GM19351 (cell line): ENCODE results near the gene PRICKLE3.
A peak's percentile ranks its signal among the peaks of the same experiment; 100 is the strongest.
"Not testable (repeated sequence)": the region's sequence is repeated elsewhere in the genome, so short reads cannot be mapped to it uniquely, and the experiment has no call there.

ENCODE experiments used
- ATAC-seq: cut with Tn5 transposase; IDR thresholded peaks from one replicate; pipeline ENCODE4 v1.9.1; 2021; ENCODE audit warnings: mild to moderate bottlenecking, moderate library complexity; ENCODE audit not compliant: unreplicated experiment

Gene PRICKLE3

DNA sequence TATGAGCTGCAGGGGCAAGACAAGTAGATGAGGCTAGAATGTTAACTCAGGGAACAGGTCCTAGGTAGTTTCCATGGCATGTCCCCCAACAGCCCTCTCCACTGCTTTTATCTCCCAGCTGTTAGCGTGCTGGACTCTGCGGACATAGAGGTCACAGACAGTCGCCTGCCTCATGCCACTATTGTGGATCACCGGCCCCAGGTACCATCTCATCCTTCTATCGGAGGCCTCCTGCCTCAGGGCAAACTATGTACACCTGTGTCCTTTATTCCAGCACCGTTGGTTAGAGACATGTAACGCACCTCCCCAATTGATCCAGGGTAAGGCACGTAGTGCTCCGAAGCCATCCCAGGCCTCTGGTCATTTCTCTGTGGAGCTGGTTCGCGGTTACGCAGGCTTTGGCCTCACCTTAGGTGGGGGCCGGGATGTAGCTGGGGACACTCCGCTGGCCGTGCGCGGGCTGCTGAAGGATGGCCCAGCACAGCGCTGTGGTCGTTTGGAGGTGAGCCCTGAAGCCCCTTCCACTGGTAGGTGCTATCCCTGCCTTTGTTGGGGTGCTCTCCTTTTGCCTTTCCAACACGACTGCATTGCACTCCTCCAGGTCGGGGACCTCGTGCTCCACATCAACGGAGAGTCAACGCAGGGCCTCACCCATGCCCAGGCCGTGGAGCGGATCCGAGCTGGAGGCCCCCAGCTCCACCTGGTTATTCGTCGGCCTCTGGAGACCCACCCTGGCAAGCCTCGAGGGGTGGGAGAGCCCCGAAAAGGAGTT lies 21.4 kb downstream of the PRICKLE3 start:
- no peak for ATAC-seq

DNA sequence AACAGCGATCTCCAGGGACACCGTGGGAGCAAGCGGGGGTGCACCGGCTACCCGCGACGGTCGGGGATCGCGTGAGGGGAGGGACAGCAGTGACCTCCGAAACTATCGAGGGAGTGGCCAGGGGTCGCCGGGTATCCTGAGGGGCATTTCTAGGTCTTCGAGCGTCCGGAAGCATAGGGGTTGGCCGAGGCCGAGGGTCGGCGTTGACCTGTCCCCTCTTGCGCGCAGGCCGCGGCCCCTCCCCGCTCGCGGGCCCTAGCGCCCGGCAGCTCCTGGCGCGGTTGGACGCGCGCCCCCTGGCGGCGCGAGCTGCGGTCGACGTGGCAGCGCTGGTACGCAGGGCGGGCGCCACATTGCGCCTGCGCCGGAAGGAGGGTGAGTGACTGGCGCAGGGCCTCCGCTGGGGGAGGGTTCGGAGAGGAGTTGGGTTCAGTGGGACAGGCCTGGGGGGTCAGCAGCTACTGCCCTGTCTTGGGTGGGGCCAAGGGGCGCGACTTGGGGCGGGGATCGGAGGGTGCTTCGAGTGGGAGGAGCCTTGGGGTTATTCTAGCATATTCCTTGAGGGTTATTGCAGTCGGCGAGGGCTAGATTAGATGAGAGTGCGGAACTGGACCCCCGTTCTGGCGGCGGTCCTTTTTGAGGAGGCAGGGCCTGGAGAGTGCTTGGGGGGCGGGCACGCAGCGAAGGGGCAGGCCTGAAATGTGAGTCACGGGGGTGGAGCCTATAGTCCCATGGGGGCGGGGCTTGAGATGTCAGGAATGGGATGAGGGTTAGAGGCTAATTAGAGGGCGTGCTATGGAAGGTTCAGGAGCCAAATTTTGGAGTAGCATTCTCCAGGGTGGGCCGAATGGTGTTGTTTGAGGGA lies 22.4 kb downstream of the PRICKLE3 start:
- peak; percentile 62 for ATAC-seq

DNA sequence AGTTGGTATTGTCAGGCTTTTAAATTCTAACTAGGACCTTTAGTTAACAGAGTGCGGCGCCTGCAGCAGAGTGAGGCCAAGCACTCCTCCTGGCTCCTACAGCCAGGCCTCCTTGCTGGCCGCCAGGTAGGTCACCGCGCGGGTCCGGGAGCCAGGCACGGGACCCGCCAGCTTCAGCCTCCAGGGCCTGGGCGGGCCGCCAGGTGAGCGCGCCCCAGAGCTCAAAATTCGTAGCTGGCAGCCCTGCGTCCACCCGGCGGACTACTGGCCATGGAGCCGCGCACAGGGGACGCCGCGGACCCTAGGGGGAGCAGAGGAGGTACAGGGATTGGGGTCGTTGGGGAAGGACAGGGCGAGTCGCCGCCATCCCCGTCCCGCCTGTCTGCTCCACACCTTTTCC lies 23.6 kb downstream of the PRICKLE3 start, which contains the start of gene MAGIX:
Gene MAGIX, plus strand, starts transcription at position 139 of the 400 bp plus-strand sequence. Its CDS starts 132 bp downstream, at position 271.
- ATAC-seq, result no peak

DNA sequence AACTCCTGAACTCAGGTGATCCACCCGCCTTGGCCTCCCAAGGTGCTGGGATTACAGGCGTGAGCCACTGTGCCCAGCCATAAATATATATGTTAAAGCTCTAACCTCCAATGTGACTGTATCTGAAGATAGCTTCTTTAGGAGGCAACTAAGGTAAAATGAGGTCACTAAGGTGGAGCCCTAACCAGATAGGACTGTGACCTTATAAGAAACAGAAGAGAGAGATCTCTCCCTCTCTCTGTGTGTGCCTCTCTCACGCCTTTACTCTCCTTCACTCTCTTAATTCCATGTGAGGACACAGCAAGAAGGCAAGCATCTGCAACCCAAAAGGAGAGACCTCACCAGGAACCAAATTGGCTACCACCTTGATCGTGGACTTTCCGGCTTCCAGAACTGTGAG lies 24.5 kb downstream of the PRICKLE3 start:
- no peak for ATAC-seq

DNA sequence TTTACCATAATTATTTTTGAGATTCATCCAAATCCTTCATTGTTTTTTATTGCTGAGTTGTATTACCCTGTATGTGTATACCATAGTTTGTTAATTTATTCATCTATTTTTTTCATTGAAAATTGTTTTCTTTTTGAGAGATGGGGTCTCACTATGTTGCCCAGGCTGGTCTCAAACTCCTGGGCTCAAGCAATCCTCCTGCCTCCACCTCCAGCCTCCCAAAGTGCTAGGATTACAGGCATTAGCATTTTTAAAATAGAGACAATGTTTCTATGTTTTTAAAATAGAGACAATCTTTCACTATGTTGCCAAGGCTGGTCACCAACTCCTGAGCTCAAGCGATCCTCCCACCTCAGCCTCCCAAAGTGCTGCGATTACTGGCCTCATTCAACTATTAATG lies 25.3 kb downstream of the PRICKLE3 start:
- ATAC-seq, result no peak

DNA sequence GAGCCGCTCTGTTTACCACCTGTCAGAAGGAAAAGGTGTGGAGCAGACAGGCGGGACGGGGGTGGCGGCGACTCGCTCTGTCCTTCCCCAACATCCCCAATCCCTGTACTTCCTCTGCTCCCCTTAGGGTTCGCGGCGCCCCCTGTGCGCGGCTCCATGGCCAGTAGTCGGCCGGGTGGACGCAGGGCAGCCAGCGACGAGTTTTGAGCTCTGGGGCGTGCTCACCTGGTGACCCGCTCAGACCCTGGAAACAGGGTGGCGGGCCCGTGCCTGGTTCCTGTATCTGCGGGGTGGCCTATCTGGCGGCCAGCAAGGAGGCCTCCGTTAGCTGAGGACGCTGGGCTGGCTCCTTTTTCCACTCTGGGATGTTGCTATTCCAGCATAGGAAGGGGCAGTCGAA lies 29.0 kb downstream of the PRICKLE3 start:
- no peak for ATAC-seq

DNA sequence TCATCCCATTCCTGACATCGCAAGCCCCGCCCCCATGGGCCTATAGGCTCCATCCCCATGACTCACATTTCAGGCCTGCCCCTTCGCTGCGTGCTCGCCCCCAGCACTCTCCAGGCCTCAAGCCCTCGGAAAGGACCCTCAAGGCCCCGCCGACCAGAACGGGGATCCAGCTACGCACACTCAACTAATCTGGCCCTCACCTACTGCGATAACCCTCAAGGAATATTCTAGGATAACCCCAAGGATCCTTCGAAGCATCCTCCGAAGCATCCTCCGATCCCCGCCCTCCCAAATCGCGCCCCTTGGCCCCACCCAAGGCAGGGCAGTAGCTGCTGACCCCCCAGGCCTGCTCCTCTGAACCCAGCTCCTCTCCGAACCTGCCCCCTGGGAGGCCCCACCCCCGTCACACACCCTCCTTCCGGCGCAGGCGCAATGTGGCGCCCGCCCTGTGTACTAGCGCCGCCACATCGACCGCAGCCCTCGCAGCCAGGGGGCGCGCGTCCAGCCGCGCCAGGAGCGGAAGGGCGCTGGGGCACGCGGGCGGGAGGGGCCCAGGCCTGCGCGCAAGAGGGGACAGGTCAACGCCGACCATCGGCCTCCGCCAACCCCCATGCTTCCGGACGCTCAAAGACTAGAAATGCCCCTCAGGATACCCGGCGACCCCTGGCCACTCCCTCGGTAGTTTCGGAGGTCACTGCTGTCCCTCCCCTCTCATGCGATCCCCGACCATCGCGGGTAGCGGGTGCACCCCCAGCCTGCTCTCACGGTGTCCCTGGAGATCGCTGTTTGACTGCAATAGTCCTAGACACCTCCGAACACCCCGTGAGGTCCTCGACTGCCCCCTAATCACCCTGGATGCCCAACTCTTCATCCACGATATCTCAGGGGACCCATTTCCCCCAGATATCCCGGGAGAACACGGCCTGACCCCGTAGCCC lies 30.0 kb downstream of the PRICKLE3 start:
- ATAC-seq, result peak; percentile 85

DNA sequence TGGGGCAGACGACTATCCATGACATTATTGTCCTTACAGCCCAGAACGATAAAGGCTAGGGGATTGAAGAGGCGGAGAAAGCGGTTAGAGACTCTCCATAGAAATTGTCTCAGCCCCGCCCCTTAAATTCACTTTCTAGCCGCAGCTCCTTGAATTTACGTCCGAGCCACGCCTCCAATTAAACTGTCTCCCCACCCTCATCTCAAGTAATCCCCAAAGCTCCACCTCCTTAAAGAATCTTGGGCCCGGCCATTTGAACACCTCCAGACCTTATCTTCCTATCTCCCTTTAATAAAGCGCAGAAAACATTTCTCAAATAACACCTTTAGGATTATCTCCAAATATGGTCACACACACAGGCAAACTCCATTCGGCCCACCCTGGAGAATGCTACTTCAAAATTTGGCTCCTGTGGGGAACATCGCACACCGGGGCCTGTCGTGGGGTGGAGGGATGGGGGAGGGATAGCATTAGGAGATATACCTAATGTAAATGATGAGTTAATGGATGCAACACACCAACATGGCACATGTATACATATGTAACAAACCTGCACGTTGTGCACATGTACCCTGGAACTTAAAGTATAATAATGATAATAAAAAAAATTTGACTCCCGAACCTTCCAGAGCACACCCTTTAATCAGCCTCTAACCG lies 30.8 kb downstream of the PRICKLE3 start:
- ATAC-seq, result peak; percentile 6

DNA sequence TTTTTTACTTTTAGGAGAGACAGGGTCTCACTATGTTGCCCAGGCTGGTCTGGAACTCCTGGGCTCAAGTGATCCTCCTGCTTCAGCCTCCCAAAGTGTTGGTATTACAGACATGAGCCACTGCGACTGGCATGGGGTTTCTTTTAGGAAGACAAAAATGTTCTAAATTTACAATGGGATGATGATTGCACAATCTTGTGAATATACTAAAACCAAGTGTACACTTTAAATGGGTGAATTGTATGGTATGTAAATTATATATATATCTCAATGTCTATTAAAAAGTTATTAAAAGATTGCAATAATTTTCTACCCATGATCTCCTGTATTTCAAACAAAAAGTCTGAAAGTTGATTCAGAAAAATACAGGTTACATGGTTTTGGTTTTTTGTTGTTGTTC lies 32.7 kb downstream of the PRICKLE3 start:
- no peak for ATAC-seq

DNA sequence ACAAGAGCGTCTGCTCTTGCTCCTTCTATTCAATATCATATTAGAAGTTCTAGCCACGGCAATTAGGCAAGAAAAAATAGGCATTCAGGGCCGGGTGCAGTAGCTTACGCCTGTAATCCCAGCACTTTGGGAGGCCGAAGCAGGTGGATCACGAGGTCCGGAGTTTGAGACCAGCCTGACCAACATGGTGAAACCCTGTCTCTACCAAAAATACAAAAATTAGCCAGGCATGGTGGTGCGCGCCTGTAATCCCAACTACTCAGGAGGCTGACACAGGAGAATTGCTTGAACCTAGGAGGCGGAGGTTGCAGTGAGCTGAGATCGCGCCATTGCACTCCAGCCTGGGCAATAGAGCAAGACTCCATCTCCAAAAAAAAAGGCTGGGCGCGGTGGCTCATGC lies 36.9 kb downstream of the PRICKLE3 start:
- ATAC-seq, result not testable (repeated sequence)

DNA sequence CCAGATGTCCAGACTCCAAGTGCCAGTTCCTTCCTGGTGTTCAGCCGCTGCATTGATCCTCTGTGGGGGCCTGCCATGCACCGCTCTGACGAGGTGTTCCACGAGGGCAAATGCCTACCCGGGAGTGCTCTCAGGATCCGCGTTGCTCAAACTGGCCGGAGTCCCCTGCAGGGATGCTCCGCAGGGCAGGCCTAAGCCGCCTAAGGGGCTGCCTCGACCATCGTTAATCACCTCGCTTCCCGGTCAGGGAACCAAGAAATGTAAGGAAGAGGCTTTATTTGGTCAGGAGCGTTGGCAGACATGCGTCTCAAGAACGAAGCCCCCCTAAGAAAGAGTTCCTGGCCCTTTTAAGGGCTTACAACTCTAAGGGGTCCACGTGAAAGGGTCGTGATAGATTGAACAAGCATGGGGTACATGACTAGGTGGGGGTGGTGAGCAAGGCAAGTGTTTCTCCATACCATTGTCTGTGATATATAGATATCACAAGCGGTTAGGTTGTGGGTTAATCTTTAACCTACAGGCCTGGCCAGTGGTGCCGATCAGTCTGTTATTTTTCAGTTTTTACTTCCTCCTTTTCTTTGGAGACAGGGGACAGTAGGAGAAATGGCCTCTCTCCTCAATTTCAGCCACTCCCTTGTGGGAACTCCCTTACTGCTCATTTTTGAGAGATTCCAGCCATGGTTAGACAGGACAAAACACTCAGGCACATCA lies 37.6 kb downstream of the PRICKLE3 start:
- ATAC-seq, result not testable (repeated sequence)

DNA sequence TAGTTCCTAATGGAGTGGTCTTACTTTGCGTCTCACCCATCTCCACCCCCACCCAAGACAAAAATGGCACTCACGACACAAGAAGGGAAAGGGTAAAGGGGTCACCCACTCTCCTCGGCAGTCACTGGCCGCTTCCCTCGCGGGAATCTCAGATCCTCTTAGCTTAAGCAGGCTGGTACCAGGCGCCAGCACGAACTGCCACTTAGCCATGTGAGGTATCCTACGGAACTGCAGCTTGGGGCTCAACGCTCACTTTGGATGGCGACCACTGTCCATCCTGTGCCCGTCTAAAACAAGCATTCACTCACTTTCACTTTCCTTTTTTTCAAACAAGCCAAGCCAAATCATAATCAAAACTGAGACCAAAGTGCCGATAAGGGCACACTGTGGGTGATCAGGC lies 38.2 kb downstream of the PRICKLE3 start:
- no peak for ATAC-seq

DNA sequence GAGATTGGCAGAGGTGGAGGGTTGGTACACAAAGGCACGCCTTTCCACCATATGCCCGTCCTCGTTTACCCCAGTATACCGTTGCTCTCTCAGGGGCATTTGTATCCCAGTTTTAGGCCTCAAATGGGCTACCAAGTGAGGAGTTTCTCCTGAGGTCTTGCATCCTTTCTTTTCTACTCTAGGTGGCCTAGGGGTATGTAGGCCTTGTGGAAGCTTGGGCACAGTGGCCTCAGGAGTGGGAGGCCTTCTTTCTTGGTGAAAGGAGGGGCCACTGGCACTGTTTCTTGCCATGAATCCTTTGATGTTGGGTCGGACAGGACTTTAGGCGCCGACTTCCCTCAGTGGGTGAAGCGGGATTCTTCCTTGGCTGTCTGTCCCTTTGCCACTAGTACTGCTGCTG lies 38.9 kb downstream of the PRICKLE3 start:
- ATAC-seq, result no peak

DNA sequence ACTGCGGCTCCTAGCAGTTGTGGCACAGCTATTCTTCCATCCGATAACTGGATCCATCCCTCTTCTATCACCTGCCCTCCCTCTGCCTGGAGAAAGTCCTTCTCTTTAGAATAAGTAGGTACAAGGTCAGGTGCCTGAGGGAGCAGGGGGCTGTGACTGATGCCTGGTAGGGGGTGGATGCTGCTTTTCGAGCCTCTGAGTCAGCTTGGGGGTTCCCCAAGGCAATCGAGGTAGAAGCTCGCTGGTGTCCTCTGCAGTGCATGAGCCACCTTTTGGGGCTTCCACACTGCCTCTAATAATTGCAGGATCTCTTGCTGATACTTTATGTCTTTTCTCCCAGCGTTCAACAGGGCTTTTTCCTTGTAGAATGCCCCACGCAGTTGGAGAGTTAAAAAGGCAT lies 43.0 kb downstream of the PRICKLE3 start:
- ATAC-seq, result not testable (repeated sequence)

DNA sequence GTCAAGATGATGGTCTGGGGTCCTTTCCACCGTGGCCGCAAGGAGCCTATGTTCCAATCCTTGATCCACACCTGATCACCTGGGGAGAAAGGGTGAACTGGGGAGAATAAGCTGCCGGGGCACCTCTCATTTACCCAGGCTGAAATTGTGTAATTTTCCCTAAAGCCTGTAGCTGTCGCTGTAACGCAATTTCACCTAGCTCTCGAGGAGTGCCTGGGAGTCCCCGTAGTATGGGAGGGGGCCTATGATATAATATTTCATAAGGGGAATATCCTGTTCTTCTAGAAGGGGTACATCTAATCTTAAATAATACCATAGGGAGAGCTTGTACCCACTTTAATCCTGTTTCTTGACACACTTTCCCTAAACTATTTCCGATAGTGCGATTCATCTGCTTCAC lies 43.9 kb downstream of the PRICKLE3 start:
- not testable (repeated sequence) for ATAC-seq

DNA sequence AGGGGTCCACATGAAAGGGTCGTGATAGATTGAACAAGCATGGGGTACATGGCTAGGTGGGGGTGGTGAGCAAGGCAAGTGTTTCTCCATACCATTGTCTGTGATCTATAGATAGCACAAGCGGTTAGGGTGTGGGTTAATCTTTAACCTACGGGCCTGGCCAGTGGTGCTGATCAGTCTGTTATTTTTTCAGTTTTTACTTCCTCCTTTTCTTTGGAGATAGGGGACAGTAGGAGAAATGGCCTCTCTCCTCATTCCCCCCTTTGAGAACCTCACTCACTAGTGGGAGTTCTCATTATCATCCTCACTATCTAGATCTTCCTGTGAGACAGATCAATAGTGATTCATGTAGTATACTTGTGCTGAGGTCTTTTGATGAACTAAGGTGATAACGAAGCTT lies 46.5 kb downstream of the PRICKLE3 start:
- no peak for ATAC-seq

DNA sequence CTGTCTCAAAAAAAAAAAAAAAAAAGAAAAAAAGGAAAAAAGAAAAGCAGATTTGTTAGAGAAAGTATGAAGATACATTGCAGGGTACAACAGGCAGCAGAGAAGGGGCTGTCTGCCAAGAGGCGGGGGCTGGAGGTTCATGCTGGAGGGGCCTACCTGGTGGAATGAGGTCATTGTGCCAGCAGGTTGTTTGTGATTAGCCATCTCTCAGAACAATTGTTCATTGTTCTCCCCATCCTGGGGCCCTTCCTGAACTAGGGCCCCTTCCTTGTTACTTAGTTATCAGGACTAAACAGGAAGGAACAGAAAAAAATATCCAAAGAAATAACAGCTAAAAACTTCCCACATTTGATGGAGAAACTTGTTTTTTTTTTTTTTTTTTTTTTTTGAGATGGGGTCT lies 48.7 kb downstream of the PRICKLE3 start:
- ATAC-seq, result no peak

DNA sequence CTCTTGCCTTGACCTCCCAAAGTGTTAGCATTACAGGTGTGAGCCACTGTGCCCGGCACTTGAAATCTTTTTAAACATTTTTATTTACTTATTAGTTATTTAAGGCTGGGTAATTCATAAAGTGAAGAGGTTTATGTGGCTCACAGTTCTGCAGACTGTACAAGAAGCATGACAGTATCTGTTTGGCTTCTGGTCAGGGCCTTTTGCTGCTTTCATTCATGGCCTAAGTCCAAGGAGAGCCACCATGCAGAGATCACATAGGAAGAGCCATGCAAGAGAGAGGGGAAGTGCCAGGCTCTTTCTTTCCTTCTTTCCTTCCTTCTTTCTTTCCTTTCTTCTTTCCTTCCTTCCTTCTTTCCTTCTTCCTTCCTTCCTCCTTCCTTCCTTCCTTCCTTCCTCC lies 52.4 kb downstream of the PRICKLE3 start:
- ATAC-seq, result no peak

DNA sequence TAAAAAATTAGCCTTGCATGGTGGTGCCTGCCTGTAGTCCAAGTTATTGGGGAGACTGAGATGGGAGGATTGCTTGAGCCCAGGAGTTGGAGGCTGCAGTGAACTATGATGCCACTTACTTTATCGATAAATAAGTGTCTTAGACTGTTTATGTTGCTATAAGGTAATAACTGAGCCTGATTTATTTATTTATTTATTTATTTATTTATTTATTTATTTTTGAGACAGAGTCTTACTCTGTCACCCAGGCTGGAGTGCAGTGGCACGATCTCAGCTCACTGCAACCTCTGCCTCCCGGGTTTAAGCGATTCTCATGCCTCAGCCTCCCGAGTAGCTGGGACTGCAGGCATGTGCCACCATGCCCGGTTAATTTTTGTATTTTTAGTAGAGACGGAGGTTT lies 53.9 kb downstream of the PRICKLE3 start:
- ATAC-seq, result not testable (repeated sequence)

DNA sequence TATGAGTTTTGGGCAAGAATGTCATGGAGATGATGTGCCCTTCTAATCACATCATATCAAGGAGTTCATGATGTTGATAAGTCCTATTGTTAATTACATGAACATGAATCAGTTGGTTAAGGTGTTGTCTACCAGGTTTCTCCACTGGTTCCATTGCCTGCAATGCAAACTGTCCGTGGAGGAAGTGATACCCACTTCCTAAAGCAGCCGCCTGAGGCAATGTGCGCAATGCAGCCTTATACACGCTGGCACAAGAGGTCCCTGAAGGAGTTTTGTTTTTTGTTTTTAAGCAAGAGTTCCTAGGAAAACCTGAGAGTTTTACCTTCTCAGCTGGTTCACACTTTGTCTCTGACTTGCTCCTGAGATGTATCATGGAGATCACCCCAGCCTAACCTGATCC lies 56.7 kb downstream of the PRICKLE3 start:
- no peak for ATAC-seq
